ENCODE data around the gene FBLN1. TPM values are rescaled to one million over a fixed set of nuclear protein-coding genes. Genes with fewer than 3 reads are reported as not detected.

FBLN1 gene
- total and polyA plus RNA-seq, 2 donors (not counting 3 experiments of a cell fraction or from before 2014, with no cell fraction given) = 1.2 to 4.0 TPM

DNA sequence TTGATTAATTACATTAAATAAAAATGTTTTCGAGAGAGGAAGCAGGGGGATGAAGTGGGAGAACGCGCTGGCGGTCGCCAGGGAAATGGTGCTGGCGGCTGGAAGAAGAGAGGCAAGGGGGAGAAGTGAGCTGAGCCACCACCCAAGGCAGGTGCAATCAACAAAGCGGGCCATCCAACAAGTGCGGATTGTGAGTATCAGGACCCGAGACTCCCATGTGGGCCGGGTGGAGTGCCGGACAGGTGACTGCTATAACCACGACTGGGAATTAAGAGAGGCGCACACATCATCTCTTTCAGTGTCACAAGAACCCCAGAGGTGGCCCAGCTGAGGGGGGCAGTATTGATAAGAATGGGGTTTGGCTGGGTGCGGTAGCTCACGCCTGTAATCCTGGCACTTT is 127.8 kb downstream of the FBLN1 start:
- dilution Hi-C loops (cut with MboI; ENCODE audit: extremely low pct_ligation_motif_present, low sequenced_read_pairs) = no loop called here
- intact Hi-C loops (cut with micrococcal nuclease) = no loop called here
- POLR2A ChIA-PET = no interaction called here
- no peak overlapping the region for H3K9ac ChIP-seq (replicated peaks; ENCODE audit: extremely low read depth, insufficient read depth, low read length)
- H3K4me3 ChIP-seq (replicated peaks in 1 of 3; ENCODE audit: insufficient read depth in 1 of 3, low read depth in 1 of 3, low read length in 3 of 3) = no peak overlapping the region
- no peak overlapping the region for H3K27ac ChIP-seq (ENCODE audit: insufficient read depth, low read depth, low read length)
- no peak overlapping the region for H3K4me2 ChIP-seq (ENCODE audit: insufficient read depth, low read length)
- H3K36me3 ChIP-seq (ENCODE audit: control insufficient read depth in 2 of 2, extremely low read depth in 1 of 2, insufficient read depth in 2 of 2, low read length in 2 of 2) = no peaks in the 10 kb centered on the region
- no peaks in the 10 kb centered on the region for H4K20me1 ChIP-seq (replicated peaks; ENCODE audit: control insufficient read depth, extremely low read depth, insufficient read depth, low read length)
- no peaks in the 10 kb centered on the region for H3K9me3 ChIP-seq (replicated peaks; ENCODE audit: control insufficient read depth, insufficient read depth, low read length)
- no TSS peak for BruUV-seq (replicated peaks)
- no peak overlapping the region for H2AFZ ChIP-seq (ENCODE audit: low read depth, low read length)
- H3K9me1 ChIP-seq (replicated peaks; ENCODE audit: control insufficient read depth, extremely low read depth, insufficient read depth, low read length) = no peaks in the 10 kb centered on the region
- TF ChIP-seq GATA2 (IDR thresholded peaks at IDR 0.05; ENCODE audit: insufficient read depth, insufficient read length, low read depth, low read length) = no peak
- TF ChIP-seq FOS (IDR thresholded peaks at IDR 0.05; ENCODE audit: borderline replicate concordance, insufficient read depth, low read length) = no peak
- no peak for TF ChIP-seq JUN (IDR thresholded peaks at IDR 0.05; ENCODE audit: borderline replicate concordance, insufficient read depth, insufficient read length, low read depth)
- TF ChIP-seq POLR2A (IDR thresholded peaks at IDR 0.05; ENCODE audit: low read depth, low read length) = no peak
- TF ChIP-seq EZH2 (IDR thresholded peaks at IDR 0.05; ENCODE audit: borderline replicate concordance, low read depth, low read length, severe bottlenecking) = no peak
- TF ChIP-seq MYC (IDR thresholded peaks at IDR 0.05; ENCODE audit: low read depth, low read length) = no peak
- no peak for TF ChIP-seq POLR2AphosphoS5 (IDR thresholded peaks at IDR 0.05; ENCODE audit: insufficient read depth, low read depth, low read length)
- TF ChIP-seq MAX (IDR thresholded peaks at IDR 0.05; ENCODE audit: insufficient read depth, insufficient read length) = no peak
- no peak for TF ChIP-seq CTCF (IDR thresholded peaks at IDR 0.05; ENCODE audit: extremely low read depth in 1 of 2, insufficient read depth in 1 of 2, low read depth in 1 of 2, low read length in 2 of 2)
- CTCF ChIA-PET = interaction anchor here (1.1 to 1.6 kb wide), 2 partner anchors 15 to 233 kb away, joined by 3 read pairs; no protein-coding TSS in a partner anchor
- peaks cover 30 to 36% of the 10 kb centered on the region in 2 experiments for H3K27me3 ChIP-seq (ENCODE audit: control insufficient read depth in 2 of 2, insufficient read depth in 2 of 2, low read length in 2 of 2)
- no peak for DNase-seq (ENCODE audit: low read depth, low spot score)
- no peaks in the 10 kb centered on the region for H3K4me1 ChIP-seq (ENCODE audit: control insufficient read depth, extremely low read depth, insufficient read depth, low read length)
- no peak for FAIRE-seq
- no peaks in the 10 kb centered on the region for H3K79me2 ChIP-seq (ENCODE audit: control insufficient read depth, insufficient read depth, low read length)

All from endothelial cell of umbilical vein (primary cell).